MM.1S (cell line): Measurements from ENCODE around the gene TMED6.

Experiments used
- DNase-seq: peaks from one replicate; pipeline ENCODE4 v3.0.0-alpha.2; 2015
- H2AFZ ChIP-seq: fragments of 300-600 bp; sonication (generic); 2 replicates; pipeline ENCODE4 v1.6.0; 2016; ENCODE audit warnings: antibody characterized with exemption, low read length
- H3F3A ChIP-seq: fragments of 300-600 bp; sonication (generic); 2 replicates; pipeline ENCODE4 v1.6.1; 2016; ENCODE audit warnings: mild to moderate bottlenecking, antibody characterized with exemption, low read length, moderate library complexity, mixed read lengths; ENCODE audit not compliant: insufficient read depth
- H3K27ac ChIP-seq: fragments of 300-600 bp; sonication (generic); 2 replicates; pipeline ENCODE4 v1.5.1; 2016; ENCODE audit warnings: mild to moderate bottlenecking, low read length
- H3K27me3 ChIP-seq: fragments of 300-600 bp; sonication (generic); replicated peaks from 2 replicates; pipeline ENCODE4 v1.6.0; 2016; ENCODE audit warnings: low read length; ENCODE audit not compliant: insufficient read depth
- H3K36me3 ChIP-seq: fragments of 300-600 bp; sonication (generic); replicated peaks from 2 replicates; pipeline ENCODE4 v1.6.1; 2016; ENCODE audit warnings: mild to moderate bottlenecking, low read length, mixed read lengths; ENCODE audit not compliant: insufficient read depth
- H3K4me1 ChIP-seq: fragments of 300-600 bp; sonication (generic); 2 replicates; pipeline ENCODE4 v1.6.1; 2016; ENCODE audit warnings: low read length, mixed read lengths
- H3K4me2 ChIP-seq: fragments of 300-600 bp; sonication (generic); 2 replicates; pipeline ENCODE4 v1.6.0; 2016; ENCODE audit warnings: low read depth, low read length
- H3K4me3 ChIP-seq: fragments of 300-600 bp; sonication (generic); 2 replicates; pipeline ENCODE4 v1.5.1; 2016; ENCODE audit warnings: low read length, mixed read lengths
- H3K79me2 ChIP-seq: fragments of 300-600 bp; sonication (generic); 2 replicates; pipeline ENCODE4 v1.6.1; 2016; ENCODE audit warnings: mixed run types, low read length, mixed read lengths
- H3K9ac ChIP-seq: fragments of 300-600 bp; sonication (generic); 2 replicates; pipeline ENCODE4 v1.6.1; 2016; ENCODE audit warnings: low read length, mixed read lengths
- H3K9me2 ChIP-seq: fragments of 300-600 bp; sonication (generic); replicated peaks from 2 replicates; pipeline ENCODE4 v1.6.1; 2016; ENCODE audit warnings: mild to moderate bottlenecking, low read length, mixed read lengths; ENCODE audit not compliant: insufficient read depth
- H3K9me3 ChIP-seq: fragments of 300-600 bp; sonication (generic); replicated peaks from 2 replicates; pipeline ENCODE4 v1.6.1; 2016; ENCODE audit warnings: mild to moderate bottlenecking, low read length, mixed read lengths; ENCODE audit not compliant: insufficient read depth
- H4K20me1 ChIP-seq: fragments of 300-600 bp; sonication (generic); 2 replicates; pipeline ENCODE4 v1.6.1; 2016; ENCODE audit warnings: mild to moderate bottlenecking, low read length, moderate library complexity, mixed read lengths; ENCODE audit not compliant: insufficient read depth
- EZH2 ChIP-seq: fragments of 300-600 bp; sonication (generic); optimal IDR thresholded peaks from 2 replicates; pipeline ENCODE3; 2017; ENCODE audit warnings: low read depth, mild to moderate bottlenecking, antibody characterized with exemption, low read length, mixed read lengths
- EZH2phosphoT487 ChIP-seq: fragments of 300-600 bp; sonication (generic); IDR thresholded peaks from 2 replicates; pipeline ENCODE4 v1.6.1; 2018; ENCODE audit warnings: antibody characterized with exemption, low read length
- TF ChIP-seq, protein P1 (sequence below): fragments of 300-600 bp; sonication (generic); IDR thresholded peaks from 2 replicates; pipeline ENCODE4 v1.5.1; 2016; ENCODE audit warnings: antibody characterized with exemption, low read length, mixed read lengths

TMED6 gene

DNA sequence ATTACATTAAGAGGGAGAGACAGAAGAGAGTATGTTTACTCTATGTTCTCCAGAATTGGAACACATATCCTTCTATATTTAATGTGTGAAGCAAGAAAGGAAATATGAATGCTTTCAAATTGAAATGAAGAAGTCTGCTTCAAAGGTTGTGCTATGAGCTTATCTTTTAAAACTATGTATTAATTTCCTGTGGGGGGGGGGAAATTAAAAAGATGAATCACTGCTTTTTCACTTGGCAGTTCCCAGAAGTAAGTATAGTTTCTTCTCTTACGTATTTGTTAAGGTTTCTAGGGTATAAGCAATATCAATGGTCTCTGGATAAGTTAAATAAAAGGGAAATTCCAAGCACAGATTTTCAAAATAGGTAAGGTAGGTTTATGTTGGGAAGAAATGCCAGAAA, 27.2 kb upstream of the TMED6 start:
- H3K36me3 ChIP-seq: peaks cover 9% of the 10 kb centered on the region; the same call in 1 of the 2 replicates
- no peaks in the 10 kb centered on the region for H3K9me3 ChIP-seq
- DNase-seq: no peak
- no peaks in the 10 kb centered on the region for H3K4me1 ChIP-seq
- H3K27ac ChIP-seq: no peak overlapping the region
- H4K20me1 ChIP-seq: no peaks in the 10 kb centered on the region; the same call in 1 of the 2 replicates
- H3K4me3 ChIP-seq: no peak overlapping the region
- H3K4me2 ChIP-seq: no peak overlapping the region
- H2AFZ ChIP-seq: no peak overlapping the region
- peaks cover 28% of the 10 kb centered on the region for H3K79me2 ChIP-seq
- H3K27me3 ChIP-seq: no peaks in the 10 kb centered on the region
- TF ChIP-seq, protein P1, sequence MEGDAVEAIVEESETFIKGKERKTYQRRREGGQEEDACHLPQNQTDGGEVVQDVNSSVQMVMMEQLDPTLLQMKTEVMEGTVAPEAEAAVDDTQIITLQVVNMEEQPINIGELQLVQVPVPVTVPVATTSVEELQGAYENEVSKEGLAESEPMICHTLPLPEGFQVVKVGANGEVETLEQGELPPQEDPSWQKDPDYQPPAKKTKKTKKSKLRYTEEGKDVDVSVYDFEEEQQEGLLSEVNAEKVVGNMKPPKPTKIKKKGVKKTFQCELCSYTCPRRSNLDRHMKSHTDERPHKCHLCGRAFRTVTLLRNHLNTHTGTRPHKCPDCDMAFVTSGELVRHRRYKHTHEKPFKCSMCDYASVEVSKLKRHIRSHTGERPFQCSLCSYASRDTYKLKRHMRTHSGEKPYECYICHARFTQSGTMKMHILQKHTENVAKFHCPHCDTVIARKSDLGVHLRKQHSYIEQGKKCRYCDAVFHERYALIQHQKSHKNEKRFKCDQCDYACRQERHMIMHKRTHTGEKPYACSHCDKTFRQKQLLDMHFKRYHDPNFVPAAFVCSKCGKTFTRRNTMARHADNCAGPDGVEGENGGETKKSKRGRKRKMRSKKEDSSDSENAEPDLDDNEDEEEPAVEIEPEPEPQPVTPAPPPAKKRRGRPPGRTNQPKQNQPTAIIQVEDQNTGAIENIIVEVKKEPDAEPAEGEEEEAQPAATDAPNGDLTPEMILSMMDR: no peak
- no peak for TF ChIP-seq EZH2phosphoT487
- TF ChIP-seq EZH2: no peak
- H3K9ac ChIP-seq: no peak overlapping the region
- no peaks in the 10 kb centered on the region for H3K9me2 ChIP-seq
- no peaks in the 10 kb centered on the region for H3F3A ChIP-seq

- Histone ChIP-seq H3K36me3 (peaks cover 9% of the 10 kb centered on the region; the same call in 1 of the 2 replicates), H3K4me3 (no peak overlapping the region), H3K27me3 (no peaks in the 10 kb centered on the region), H4K20me1 (no peaks in the 10 kb centered on the region; the same call in 1 of the 2 replicates), H2AFZ (no peak overlapping the region), H3K9ac (no peak overlapping the region), H3K9me3 (no peaks in the 10 kb centered on the region), H3K4me2 (no peak overlapping the region), H3K4me1 (no peaks in the 10 kb centered on the region), H3F3A (no peaks in the 10 kb centered on the region), H3K9me2 (no peaks in the 10 kb centered on the region), H3K79me2 (peaks cover 21% of the 10 kb centered on the region), H3K27ac (no peak overlapping the region)
- no peak for DNase-seq
- TF ChIP-seq, protein P1: no peak
- TF ChIP-seq EZH2 (no peak), EZH2phosphoT487 (no peak)
These were observed 26.4 kb upstream of the TMED6 start for GRCh38 chr16:69378036-69378435.

DNA sequence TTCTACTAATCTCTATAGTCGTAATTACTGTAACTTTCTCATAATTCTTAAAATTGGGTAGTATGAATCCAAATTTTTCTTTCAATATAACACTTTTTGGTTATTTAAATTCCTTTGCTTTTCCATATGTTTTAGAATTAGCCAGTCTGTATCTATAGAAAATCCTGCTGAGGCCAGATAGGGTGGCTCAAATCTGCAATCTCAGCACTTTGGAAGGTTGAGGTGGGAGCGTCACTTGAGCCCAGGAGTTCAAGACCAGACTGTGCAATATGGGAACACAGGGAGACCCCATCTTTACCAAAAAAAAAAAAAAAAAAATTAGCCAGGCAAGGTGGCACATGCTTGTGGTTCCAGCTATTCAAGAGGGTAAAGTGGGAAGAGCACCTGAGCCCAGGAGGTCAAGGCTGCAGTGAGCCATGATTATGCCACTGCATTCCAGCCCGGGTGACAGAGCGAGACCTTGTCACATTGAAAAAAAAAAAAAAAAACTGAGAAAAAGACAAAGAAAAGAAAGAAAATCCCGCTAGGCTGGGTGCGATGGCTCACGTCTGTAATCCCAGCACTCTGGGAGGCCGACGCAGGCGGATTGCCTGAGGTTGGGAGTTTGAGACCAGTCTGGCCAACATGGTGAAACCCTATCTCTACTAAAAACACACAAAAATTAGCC, 24.9 kb upstream of the TMED6 start:
- H3K4me1 ChIP-seq: no peaks in the 10 kb centered on the region
- H2AFZ ChIP-seq: no peak overlapping the region
- no peaks in the 10 kb centered on the region; the same call in 1 of the 2 replicates for H4K20me1 ChIP-seq
- DNase-seq: no peak
- no peak overlapping the region for H3K4me3 ChIP-seq
- no peak overlapping the region for H3K4me2 ChIP-seq
- H3K27ac ChIP-seq: no peak overlapping the region
- H3F3A ChIP-seq: no peaks in the 10 kb centered on the region
- H3K9ac ChIP-seq: no peak overlapping the region
- no peaks in the 10 kb centered on the region for H3K9me2 ChIP-seq
- H3K27me3 ChIP-seq: no peaks in the 10 kb centered on the region
- H3K36me3 ChIP-seq: peaks cover 3% of the 10 kb centered on the region; the same call in 1 of the 2 replicates
- no peaks in the 10 kb centered on the region for H3K9me3 ChIP-seq
- peaks cover 8% of the 10 kb centered on the region for H3K79me2 ChIP-seq
- TF ChIP-seq, protein P1: no peak
- TF ChIP-seq EZH2: no peak
- TF ChIP-seq EZH2phosphoT487: no peak
